Activated CD4-positive, alpha-beta T cell treated with anti-CD3 and anti-CD28 coated beads, Interleukin-2, amount 10 ng/mL, durations not matched to agents 24 days and 14 days (primary cell): Measurements from ENCODE around the gene SETD1A. TPM values are rescaled to one million over a fixed set of nuclear protein-coding genes. Genes with fewer than 3 reads are reported as not detected.

ENCODE experiments used
- DNase-seq: peaks from one replicate; pipeline ENCODE4 v3.0.0; 2022
- H3K27ac Mint-ChIP-seq: one replicate; pipeline ENCODE4 v1.8.0; 2022; ENCODE audit warnings: mild to moderate bottlenecking, mixed read lengths
- H3K27me3 Mint-ChIP-seq: one replicate; pipeline ENCODE4 v1.8.0; 2022; ENCODE audit warnings: mixed read lengths
- H3K36me3 Mint-ChIP-seq: one replicate; pipeline ENCODE4 v1.8.0; 2022; ENCODE audit warnings: low read depth, mild to moderate bottlenecking, mixed read lengths
- H3K4me1 Mint-ChIP-seq: one replicate; pipeline ENCODE4 v1.8.0; 2021; ENCODE audit warnings: mixed read lengths
- H3K4me3 Mint-ChIP-seq: one replicate; pipeline ENCODE4 v1.8.0; 2022; ENCODE audit warnings: mild to moderate bottlenecking, moderate library complexity, mixed read lengths
- H3K9me3 Mint-ChIP-seq: one replicate; pipeline ENCODE4 v1.8.0; 2021; ENCODE audit warnings: mixed read lengths
- intact Hi-C: fragments of 100-400 bp; cut with micrococcal nuclease; formaldehyde crosslinking; loops from one replicate; pipeline ENCODE4 v1.15.1; 2023
- total RNA-seq: library from RNA; stranded (reverse); gene quantifications from 2 replicates; pipeline ENCODE4 v1.2.3, GENCODE V29; 2022

SETD1A gene
- total RNA-seq, 1 donor from 2014 or later, result 30.7 TPM

- Mint-ChIP-seq H3K9me3 (no peaks in the 10 kb centered on the region), H3K4me1 (peaks cover 27% of the 10 kb centered on the region), H3K36me3 (peaks cover 33% of the 10 kb centered on the region), H3K27ac (peak overlapping the region; percentile 75), H3K27me3 (no peaks in the 10 kb centered on the region), H3K4me3 (peak overlapping the region; percentile 63)
- peak; percentile 92 for DNase-seq
- intact Hi-C loops, result loop anchor here (1.0 kb wide), 2 partner anchors 20 to 98 kb away; no protein-coding TSS in a partner anchor
Measured at GRCh38 chr16:30941600-30942425, 15.7 kb upstream of the SETD1A start.

GRCh38 chr16:30942426-30942806 is 15.1 kb upstream of the SETD1A start:
- Mint-ChIP-seq H3K4me1 (peaks cover 22% of the 10 kb centered on the region), H3K27ac (peak overlapping the region; percentile 57), H3K36me3 (peaks cover 30% of the 10 kb centered on the region), H3K4me3 (peak overlapping the region; percentile 63), H3K9me3 (no peaks in the 10 kb centered on the region), H3K27me3 (no peaks in the 10 kb centered on the region)
- intact Hi-C loops, result loop anchor here (1.0 kb wide), 2 partner anchors 20 to 98 kb away; no protein-coding TSS in a partner anchor
- DNase-seq, result no peak

GRCh38 chr16:30944352-30944751 is 13.2 kb upstream of the SETD1A start:
- H3K9me3 Mint-ChIP-seq, result no peaks in the 10 kb centered on the region
- no peak overlapping the region for H3K4me3 Mint-ChIP-seq
- intact Hi-C loops, result no loop called here
- no peaks in the 10 kb centered on the region for H3K27me3 Mint-ChIP-seq
- H3K36me3 Mint-ChIP-seq, result peaks cover 26% of the 10 kb centered on the region
- no peak overlapping the region for H3K27ac Mint-ChIP-seq
- DNase-seq, result no peak
- peaks cover 17% of the 10 kb centered on the region for H3K4me1 Mint-ChIP-seq

GRCh38 chr16:30946671-30947540 is 10.6 kb upstream of the SETD1A start:
- Mint-ChIP-seq H3K4me3 (no peak overlapping the region), H3K36me3 (peaks cover 19% of the 10 kb centered on the region), H3K9me3 (no peaks in the 10 kb centered on the region), H3K27me3 (no peaks in the 10 kb centered on the region), H3K27ac (no peak overlapping the region), H3K4me1 (peaks cover 21% of the 10 kb centered on the region)
- DNase-seq, result no peak
- intact Hi-C loops, result no loop called here

- intact Hi-C loops, result no loop called here
- H3K27me3 Mint-ChIP-seq, result no peaks in the 10 kb centered on the region
- DNase-seq, result no peak
- H3K4me1 Mint-ChIP-seq, result peaks cover 16% of the 10 kb centered on the region
- H3K27ac Mint-ChIP-seq, result no peak overlapping the region
- H3K4me3 Mint-ChIP-seq, result no peak overlapping the region
- H3K9me3 Mint-ChIP-seq, result no peaks in the 10 kb centered on the region
- peaks cover 15% of the 10 kb centered on the region for H3K36me3 Mint-ChIP-seq
Measured at GRCh38 chr16:30947541-30947858, 10.1 kb upstream of the SETD1A start.

GRCh38 chr16:30947859-30948666 is 9.5 kb upstream of the SETD1A start:
- peaks cover 12% of the 10 kb centered on the region for H3K36me3 Mint-ChIP-seq
- DNase-seq, result peak; percentile 68
- no peaks in the 10 kb centered on the region for H3K27me3 Mint-ChIP-seq
- no peak overlapping the region for H3K27ac Mint-ChIP-seq
- intact Hi-C loops, result no loop called here
- no peak overlapping the region for H3K4me3 Mint-ChIP-seq
- H3K4me1 Mint-ChIP-seq, result peaks cover 12% of the 10 kb centered on the region
- no peaks in the 10 kb centered on the region for H3K9me3 Mint-ChIP-seq

- peak within 1 kb of the TSS; percentile 85 for H3K4me3 Mint-ChIP-seq
- intact Hi-C loops, result no loop called here
Measured at GRCh38 chr16:30948667-30949649, 8.6 kb upstream of the SETD1A start, which contains the start of gene ORAI3. TSS of gene ORAI3 (plus strand) at chr16:30949068. CDS start at chr16:30949290, 222 bp downstream.

GRCh38 chr16:30949650-30950515 is 7.7 kb upstream of the SETD1A start:
- H3K27ac Mint-ChIP-seq, result peak overlapping the region; percentile 81
- DNase-seq, result peak; percentile 86
- H3K36me3 Mint-ChIP-seq, result peaks cover 2% of the 10 kb centered on the region
- no peaks in the 10 kb centered on the region for H3K27me3 Mint-ChIP-seq
- H3K4me3 Mint-ChIP-seq, result peak overlapping the region; percentile 85
- no peaks in the 10 kb centered on the region for H3K9me3 Mint-ChIP-seq
- intact Hi-C loops, result loop anchor here (10.0 kb wide), 1 partner anchor 915 kb away; no protein-coding TSS in a partner anchor
- peaks cover 14% of the 10 kb centered on the region for H3K4me1 Mint-ChIP-seq

More at GRCh38 chr16:30948667-30949649, 8.6 kb upstream of the SETD1A start, which contains the start of gene ORAI3:
- Mint-ChIP-seq H3K27me3 (no peaks in the 10 kb centered on the region), H3K36me3 (peaks cover 8% of the 10 kb centered on the region), H3K4me1 (peaks cover 14% of the 10 kb centered on the region), H3K27ac (peak within 1 kb of the TSS; percentile 81), H3K9me3 (no peaks in the 10 kb centered on the region)
- peak; percentile 87 for DNase-seq

GRCh38 chr16:30950516-30951065 is 7.0 kb upstream of the SETD1A start:
- H3K27ac Mint-ChIP-seq, result peak overlapping the region; percentile 81
- peaks cover 14% of the 10 kb centered on the region for H3K4me1 Mint-ChIP-seq
- H3K36me3 Mint-ChIP-seq, result peaks cover 2% of the 10 kb centered on the region
- peak overlapping the region; percentile 85 for H3K4me3 Mint-ChIP-seq
- intact Hi-C loops, result loop anchor here (10.0 kb wide), 1 partner anchor 914 kb away; no protein-coding TSS in a partner anchor
- peak; percentile 58 for DNase-seq
- H3K9me3 Mint-ChIP-seq, result no peaks in the 10 kb centered on the region
- H3K27me3 Mint-ChIP-seq, result no peaks in the 10 kb centered on the region

GRCh38 chr16:30951193-30951592 is 6.4 kb upstream of the SETD1A start:
- DNase-seq, result no peak
- Mint-ChIP-seq H3K27me3 (no peaks in the 10 kb centered on the region), H3K4me1 (peaks cover 19% of the 10 kb centered on the region), H3K27ac (no peak overlapping the region), H3K4me3 (no peak overlapping the region), H3K9me3 (no peaks in the 10 kb centered on the region), H3K36me3 (peaks cover 2% of the 10 kb centered on the region)
- intact Hi-C loops, result loop anchor here (10.0 kb wide), 1 partner anchor 914 kb away; no protein-coding TSS in a partner anchor

GRCh38 chr16:30951750-30952149 is 5.8 kb upstream of the SETD1A start:
- intact Hi-C loops, result loop anchor here (10.0 kb wide), 1 partner anchor 913 kb away; no protein-coding TSS in a partner anchor

More at GRCh38 chr16:30951750-30952149, 5.8 kb upstream of the SETD1A start:
- Mint-ChIP-seq H3K27ac (no peak overlapping the region), H3K4me3 (no peak overlapping the region), H3K27me3 (no peaks in the 10 kb centered on the region), H3K4me1 (peaks cover 21% of the 10 kb centered on the region), H3K9me3 (no peaks in the 10 kb centered on the region), H3K36me3 (no peaks in the 10 kb centered on the region)
- no peak for DNase-seq
